GM19328 (cell line): ENCODE results near the gene NQO1.
"Not testable (repeated sequence)": the region's sequence is repeated elsewhere in the genome, so short reads cannot be mapped to it uniquely, and the experiment has no call there.

ENCODE experiments used
- ATAC-seq: cut with Tn5 transposase; IDR thresholded peaks from one replicate; pipeline ENCODE4 v1.9.1; 2021; ENCODE audit warnings: mild to moderate bottlenecking, moderate library complexity; ENCODE audit not compliant: unreplicated experiment

NQO1 gene

DNA sequence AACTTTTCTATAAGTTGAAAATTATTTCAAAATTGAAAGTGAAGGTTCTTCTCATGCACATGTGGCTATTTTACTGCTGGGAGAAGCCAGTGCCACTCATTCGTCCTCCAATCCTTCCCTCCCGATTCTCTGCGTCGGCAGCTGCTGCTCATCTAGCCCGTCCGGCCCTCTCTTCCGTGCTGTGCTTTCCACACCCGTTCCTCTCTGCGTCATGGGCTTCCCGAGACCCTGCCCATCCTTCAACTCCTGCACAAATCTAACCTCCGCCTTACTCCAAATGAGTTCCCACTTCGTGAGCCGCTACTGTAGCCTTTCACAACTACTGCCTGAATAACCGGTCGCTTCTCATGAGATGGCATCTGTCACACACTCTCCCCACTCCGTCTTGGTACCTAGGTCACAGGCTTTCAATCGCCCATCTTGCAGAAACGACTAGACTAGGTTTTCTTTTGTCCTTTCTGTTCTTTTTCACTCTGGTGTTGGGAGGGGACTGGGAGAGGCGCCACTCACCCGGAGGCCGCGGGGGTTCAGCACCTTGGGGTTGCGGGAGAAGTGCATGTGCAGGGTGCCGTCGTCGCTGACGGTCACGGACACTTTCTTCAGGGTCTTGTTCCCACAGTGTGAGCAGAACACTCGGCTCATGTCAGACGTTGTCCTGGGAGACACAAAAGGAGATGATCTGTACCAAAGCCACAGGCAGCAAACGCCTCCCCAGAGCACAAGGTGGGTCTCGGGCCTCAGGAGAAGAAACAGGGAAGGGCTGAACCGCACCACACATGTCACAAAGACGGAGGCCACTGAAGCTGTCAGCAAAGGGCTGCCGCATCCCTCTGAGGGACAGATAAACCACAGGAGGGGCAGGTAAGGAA lies 18.2 kb upstream of the NQO1 start:
- no peak for ATAC-seq

DNA sequence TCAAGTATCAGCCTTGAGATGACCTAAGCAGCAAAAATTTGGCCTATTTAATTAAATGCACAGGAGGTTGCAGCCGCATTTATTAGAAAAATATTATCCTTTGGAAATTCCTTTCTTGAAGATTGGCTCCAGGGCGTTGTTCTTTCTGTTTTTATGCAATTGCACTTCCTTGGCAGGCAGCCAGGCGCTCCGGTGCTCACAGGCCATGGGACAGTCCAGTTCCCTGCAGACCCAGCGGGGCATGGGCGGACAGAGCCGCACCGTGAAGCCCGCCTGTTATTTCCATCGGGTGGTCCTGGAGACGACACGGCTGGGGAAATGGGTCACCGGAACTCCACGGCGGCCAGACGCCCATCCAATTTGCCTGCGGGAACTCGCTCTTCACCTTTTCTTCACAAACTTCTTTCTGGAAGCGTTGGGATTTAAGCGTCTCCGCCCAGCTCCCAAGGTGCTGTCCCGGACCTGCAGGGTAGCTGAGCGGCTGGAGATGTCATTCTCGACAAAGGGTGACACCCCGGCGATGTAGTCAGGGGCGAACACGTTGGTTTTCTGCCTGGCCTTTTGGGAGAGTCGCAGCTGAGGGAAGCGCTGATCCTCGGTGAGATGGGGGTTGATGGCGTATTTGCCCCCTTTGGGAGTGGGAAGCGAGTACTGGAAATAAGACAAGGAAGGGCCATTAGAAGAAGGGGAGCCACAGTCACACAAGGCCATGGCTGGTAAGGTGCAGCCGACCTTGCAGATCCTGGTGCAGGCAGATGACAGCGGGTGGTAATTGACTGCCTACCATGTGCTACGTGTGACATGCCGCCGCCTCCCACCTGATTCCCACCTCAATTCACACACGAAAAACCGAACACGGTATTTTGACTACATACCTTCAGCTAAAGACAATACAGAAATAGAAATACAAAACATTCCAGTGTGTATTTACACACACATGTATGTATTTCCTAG lies 15.9 kb upstream of the NQO1 start:
- no peak for ATAC-seq

DNA sequence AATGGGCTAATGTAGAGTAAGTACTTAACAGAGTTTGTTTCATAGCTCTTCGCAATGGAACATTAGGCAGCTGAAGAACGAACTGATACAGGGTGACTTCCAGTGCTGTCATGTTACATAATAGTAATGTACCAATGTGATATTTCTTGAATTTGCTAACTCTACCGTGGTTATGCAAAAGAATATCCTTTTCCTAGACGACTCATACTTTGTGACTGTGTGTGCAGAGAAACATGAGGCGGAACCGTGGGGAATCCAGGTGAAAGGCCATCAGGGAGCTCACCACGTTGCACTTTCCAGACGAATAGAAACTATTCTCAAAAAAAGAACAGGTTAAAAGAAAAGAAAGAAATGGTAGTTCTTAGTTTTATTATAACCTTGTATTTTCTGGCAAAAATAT lies 15.2 kb upstream of the NQO1 start:
- ATAC-seq = no peak

DNA sequence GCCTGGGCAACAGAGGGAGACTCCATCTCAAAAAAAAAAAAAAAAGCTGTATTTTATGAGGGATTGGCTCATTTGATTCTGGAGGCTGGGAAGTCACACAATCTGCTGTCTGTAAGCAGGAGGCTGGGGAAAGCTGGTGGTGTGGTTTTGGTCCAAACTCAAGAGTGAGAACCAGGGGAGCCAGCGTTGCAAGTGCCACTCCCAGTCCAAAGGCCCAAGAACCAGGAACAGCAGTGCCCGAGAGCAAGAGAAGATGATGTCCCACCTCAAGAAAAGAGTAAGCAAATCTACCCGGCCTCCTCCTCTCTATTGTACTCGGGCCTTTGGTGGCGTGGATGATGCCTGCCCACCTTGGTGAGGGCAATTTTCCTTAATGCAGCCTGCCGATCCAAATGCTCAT lies 5.7 kb upstream of the NQO1 start:
- no peak for ATAC-seq

DNA sequence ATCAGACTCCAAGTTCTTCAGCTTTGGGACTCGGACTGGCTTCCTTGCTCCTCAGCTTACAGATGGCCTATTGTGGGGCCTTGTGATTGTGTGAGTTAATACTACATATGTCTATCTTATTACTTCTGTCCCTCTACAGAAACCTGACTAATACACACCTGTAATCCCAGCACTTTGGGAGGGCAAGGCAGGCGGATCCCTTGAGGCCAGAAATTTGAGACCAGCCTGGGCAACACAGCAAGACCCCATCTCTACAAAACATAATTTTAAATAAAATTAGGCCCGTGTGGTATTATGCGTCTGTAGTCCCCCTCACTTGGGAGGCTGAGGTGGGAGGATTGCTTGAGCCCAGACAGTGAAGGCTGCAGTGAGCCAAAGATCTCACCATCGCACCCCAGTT lies 4.9 kb upstream of the NQO1 start:
- not testable (repeated sequence) for ATAC-seq

DNA sequence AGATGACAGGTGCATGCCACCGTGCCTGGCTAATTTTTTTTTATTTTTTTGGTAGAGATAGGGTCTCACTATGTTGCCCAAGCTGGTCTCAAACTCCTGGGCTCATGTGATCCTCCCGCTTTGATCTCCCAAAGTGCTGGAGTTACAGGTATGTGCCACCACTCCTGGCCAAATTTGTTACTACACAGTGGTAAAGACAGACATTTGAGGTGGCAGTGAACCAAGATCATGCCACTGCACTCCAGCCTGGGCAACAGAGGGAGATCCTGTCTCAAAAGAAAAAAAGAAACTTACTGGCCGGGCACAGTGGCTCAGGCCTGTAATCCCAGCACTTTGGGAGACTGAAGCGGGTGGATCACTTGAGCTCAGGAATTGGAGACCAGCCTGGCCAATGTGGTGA lies 2.7 kb upstream of the NQO1 start:
- ATAC-seq = not testable (repeated sequence)

DNA sequence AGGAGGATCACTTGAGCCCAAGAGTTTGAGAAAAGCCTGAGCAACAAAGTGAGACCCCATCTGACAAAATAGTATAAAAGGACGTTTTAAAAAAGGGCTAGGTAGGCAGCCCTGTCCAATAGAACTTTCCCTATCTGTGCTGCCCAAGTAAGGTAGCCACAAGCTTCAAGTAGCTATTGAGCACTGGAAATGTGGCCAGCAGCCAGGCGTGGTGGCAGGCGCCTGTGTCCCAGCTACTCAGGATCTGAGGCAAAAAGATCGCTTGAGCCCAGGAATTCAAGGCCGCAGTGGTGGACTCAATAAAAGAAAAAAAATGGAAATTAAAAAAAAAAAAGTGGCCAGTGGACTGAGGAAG lies 1.5 kb upstream of the NQO1 start:
- no peak for ATAC-seq

DNA sequence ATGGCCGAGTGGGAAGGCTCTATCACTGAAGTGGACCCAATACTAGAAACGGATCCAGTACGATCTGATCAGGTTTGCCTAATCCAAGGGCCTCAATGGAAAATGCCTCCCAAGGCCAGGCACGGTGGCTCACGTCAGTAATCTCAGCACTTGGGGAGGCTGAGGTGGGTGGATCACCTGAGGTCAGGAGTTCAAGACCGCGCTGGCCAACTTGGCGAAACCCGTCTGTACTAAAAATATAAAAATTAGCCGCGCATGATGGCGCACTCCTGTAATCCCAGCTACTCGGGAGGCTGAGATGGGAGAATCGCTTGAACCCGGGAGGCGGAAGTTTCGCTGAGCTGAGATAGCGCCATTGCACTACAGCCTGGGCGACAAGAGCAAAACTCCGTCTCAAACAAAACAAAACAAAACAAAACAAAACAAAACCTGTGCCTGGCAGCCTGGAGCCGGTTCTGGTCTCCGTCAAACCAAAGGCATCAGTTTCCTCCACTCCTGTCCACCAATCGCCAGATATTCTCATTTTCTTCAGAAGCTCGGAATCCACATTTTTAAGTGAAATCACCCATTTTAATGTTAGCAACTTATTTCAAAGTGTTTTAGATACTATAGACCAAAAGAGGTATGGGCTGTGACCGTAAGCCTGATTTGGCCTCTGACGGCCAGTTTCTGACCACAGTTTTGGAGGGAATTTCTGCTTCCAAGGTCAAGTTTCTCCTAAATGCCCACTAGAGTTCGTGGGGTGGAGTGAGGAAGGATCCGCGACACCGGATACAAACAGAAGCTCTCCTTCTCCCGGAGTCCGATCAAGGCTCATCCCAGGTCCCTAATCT lies 664 bp downstream of the NQO1 start:
- no peak for ATAC-seq

DNA sequence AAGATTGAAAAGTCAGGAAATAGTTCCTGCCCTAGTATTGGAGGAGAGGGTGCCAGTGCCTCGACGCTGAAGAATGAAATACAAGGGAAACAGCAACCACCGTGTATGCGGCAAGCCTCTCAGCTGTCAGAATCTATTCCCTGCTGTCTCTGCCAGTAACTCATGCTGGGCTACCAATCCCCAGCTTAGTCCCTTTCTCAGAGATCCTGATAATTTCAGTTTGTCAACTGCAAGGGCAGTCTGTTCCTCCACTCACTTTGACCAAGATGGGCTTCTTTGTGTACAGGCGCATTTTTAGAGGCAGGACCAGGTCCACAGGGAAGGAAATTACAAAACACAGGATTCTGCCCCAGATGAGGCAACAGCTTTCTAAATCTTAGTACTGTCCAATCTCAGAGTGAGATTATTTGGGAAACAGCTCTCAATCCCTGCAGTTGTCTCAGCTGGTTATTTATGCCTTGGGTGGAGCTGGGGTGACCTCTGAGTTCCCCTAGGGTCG lies 1.3 kb downstream of the NQO1 start:
- no peak for ATAC-seq

DNA sequence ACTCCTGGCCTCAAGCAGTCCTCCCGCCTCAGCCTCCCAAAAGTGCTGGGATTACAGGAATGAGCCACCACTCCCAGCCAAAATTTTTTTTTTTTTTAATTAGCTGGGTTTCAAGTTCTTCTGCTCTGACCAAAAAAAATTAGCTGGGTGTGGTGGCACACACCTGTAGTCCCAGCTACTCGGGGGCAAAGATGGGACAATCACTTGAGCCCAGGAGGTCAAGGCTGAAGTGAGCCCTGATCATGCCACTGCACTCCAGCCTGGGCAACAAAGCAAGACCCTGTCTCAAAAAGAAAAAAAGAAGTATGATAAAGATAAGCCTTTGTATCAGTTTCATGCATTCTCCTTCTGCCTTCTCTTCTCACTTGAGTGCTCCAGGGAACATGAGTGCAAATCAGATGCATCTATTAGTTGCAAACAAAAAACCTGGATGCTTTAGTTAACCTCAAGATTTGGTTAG lies 1.9 kb downstream of the NQO1 start:
- no peak for ATAC-seq

DNA sequence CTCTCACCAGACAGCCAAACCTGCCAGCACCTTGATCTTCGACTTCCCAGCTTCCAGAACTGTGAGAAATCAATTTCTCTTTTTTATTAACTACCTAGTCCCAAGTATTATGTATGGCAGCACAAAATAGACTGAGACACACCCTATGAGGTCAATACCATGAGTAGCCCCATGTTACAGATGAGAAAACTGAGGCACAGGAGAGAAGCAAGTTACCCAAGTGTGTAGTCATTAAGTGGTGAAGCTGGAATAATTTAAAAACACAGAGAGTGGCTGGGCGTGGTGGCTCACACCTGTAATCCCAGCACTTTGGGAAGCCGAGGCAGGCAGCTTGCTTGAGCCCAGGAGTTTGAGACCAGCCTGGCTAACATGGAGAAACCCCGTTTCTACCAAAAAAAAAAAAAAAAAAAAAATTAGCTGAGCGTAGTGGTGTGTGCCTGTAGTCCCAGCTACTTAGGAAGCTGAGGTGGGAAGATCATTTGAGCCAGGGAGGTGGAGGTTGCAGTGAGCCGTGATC lies 4.9 kb downstream of the NQO1 start:
- ATAC-seq = no peak

DNA sequence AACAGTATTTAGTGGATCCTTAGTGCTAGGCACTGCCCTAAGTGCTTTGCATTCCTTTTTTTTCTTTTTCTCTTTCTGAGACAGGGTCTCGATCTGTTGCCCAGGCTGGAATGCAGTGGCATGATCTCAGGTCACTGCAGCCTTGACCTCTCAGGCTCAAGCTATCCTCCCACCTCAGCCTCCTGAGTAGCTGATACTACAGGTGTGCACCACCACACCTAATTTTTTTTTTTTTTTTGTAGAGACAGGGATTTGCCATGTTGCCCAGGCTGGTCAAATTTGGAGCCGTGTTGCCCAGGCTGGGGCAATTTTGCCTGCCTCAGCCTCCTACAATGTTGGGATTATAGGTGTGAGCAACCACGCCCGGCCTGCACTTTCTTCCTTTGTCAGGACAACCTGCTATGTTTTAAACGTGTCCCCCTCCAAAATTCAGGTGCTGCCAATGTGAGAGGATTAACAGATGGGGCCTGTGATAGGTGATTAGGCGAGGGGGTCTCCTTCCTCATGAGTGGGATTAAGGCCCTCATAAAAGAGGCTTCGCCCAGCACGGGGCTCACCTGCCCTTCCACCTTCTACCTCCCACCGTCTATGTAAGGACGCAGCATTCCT lies 5.4 kb downstream of the NQO1 start:
- ATAC-seq = no peak

DNA sequence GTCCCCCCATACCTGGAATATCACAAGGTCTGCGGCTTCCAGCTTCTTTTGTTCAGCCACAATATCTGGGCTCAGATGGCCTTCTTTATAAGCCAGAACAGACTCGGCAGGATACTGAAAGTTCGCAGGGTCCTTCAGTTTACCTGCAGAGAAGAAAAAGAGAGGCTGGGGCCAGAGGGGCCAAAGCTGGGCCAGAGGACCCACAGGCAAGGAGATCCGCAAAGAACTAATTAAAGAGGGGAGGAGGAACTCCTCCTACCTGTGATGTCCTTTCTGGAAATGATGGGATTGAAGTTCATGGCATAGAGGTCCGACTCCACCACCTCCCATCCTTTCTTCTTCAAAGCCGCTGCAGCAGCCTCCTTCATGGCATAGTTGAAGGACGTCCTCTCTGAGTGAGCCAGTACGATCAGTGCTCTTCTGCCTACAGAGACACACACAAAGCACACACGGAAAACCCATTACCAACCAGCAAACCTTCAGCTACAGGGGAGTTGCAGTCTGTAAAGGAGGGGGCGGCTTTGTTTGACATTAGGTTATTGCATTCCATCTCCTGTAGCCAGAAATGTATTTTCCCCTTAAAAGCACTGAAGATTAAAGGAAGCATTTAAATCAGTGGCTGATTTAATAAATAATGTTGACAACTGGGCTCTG lies 8.1 kb downstream of the NQO1 start:
- ATAC-seq = no peak

DNA sequence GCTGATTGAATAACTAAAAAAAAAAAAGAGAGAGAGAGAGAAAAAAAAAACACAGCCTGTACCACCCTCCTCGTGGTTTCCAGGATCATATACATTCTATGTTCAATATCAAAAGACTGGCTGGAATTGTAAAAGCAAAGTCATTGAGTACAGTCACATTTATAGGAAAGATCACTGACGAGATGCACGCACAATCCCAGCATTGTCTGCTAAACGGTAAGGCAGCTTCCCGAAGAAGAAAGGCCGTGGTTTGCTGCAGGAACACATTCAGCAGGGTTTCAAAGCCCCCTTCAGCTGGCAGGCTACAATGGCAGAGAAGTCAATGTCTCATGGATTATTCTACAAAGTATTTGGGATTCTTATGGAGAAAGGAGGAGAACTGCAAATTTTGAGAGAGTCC lies 9.3 kb downstream of the NQO1 start:
- no peak for ATAC-seq

DNA sequence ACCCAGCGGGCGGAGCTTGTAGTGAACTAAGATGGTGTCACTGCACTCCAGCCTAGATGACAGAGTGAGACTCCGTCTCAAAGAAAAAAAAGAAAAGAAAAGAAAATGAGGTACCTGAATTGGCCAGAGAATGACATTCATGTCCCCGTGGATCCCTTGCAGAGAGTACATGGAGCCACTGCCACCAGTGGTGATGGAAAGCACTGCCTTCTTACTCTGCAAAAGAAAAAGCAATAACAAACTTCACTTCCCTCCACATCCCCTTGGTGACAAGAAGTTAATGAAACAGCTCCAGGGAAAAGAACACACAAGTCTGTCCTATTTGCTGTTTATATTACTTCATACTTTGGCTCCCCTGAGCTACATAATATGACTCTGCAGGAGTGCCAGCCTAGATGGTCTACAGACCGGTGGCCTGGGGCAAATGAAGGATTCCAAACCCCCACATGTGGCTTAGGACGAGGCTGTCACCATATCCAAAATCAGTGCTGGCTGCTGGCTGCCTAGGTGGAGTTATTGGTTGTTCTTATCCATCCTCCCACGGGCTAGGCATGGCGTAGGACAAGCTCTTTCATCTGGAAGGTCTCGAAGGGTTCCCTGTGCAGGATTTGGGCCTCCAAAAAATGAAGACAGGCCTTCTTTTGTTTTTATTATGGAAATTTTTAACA lies 13.3 kb downstream of the NQO1 start:
- no peak for ATAC-seq

DNA sequence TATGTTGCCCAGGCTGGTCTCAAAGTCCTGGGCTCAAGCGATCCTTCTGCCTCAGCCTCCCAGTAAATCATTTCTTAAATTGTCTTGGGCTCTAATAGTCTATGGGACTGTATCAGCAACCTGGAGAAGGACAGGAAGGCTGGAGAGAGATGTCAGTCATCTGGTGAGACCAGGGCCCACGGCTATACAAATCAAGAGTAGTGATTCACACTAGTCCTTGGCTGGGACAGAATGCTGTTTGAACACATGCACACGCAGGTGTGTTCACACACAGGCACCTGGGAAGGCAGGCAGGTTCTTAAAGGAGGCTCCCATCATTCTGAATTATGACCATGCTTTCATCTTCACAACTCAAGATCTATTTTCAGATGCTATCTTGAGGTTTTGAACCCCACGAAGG lies 14.1 kb downstream of the NQO1 start:
- ATAC-seq = no peak

DNA sequence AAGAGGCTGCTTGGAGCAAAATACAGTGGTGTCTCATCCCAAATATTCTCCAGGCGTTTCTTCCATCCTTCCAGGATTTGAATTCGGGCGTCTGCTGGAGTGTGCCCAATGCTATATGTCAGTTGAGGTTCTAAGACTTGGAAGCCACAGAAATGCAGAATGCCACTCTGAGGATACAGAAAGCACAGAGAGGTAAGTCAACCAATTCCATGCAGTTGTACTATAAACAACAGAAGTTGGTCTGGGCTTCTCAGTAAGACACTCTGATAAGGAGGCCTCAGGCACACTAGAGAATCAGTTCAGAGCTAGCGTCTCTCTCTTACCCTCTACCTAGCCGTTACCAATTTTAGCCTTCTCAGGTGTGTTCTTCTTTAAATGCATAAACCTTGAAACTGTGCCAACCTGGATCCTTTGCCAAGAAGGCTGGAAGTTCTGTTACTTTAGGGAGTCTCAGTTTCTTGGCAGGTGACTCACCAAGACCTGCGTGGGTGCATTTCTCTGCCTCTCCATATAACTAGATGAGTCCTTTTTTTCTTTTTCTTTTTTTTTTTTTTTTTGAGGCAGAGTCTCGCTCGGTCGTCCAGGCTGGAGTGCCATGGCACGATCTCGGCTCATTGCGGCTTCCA lies 15.1 kb downstream of the NQO1 start:
- ATAC-seq = no peak

DNA sequence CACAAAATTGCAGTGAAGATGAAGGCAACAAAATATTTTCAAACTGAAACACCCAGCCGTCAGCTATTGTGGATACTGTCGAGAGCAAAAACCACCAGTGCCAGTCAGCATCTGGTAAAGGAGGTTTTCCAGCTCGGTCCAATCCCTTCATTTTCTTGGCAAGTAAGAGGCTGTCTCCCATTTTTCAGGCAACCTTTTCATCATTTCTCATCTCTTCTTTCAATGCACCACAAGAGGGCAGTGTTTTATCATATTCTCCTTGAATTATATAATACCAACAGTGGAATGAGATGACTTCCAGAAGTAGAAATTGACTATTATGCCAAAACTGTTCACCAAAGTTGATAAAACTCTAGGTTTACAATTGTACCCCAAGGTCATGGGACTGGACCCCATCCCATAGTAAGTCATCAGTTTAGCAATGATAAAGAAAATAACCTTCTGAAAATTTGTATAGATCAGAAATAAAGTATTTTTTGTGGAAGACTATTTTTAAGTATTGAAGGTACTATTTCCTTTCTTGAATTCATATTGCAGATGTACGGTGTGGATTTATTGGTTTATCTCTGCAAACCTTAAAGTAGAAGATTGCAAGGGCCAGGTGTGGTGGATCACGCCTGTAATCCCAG lies 16.8 kb downstream of the NQO1 start:
- ATAC-seq = no peak
